ENCODE results near the gene C1QB. TPM values are rescaled to one million over a fixed set of nuclear protein-coding genes. Genes with fewer than 3 reads are reported as not detected.

The C1QB gene
- polyA plus RNA-seq, 3 donors = 3.9 to 15.4 (median 6.4) TPM

DNA sequence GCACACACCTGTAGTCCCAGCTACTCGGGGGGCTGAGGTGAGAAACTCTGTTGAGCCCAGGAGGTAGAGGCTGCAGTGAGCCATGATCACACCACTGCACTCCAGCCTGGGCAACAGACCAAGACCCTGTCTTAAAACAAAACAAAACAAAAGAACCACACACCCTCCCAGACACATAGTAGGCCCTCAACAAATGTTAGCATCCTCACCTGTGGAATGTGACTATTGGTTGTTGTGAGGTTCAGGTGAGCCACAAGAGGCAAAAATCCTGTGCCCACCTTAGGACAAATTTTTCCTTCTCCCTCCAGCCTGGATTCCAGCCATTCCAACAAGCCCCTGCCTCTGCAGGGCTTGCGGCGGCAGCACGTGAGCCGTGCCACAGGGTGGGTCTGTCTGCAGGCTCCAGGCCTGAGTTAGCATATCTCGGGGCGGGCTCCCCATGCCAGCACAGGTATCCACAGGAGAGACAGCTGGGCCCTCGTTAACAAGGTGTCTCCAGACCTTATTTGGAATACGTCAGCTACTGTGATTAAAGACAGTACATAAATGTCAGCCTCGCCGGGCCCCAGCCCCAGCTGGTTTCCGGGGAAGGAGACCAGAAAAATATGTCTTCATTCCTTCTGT lies 17.4 kb downstream of the C1QB start:
- no peaks in the 10 kb centered on the region for H3K36me3 Mint-ChIP-seq
- H3K4me2 ChIP-seq (replicated peaks; ENCODE audit: extremely low read depth, low read length, poor library complexity, severe bottlenecking) = no peak overlapping the region
- peaks cover 0 to 4% (median 0%) of the 10 kb centered on the region in 7 donors for H3K9me3 Mint-ChIP-seq
- TF ChIP-seq CTCF (IDR thresholded peaks at IDR 0.05) = no peak
- H3K27me3 ChIP-seq (ENCODE audit: control insufficient read depth in 2 of 2, insufficient read depth in 2 of 2, low read length in 2 of 2) = peaks cover 2% of the 10 kb centered on the region in 2 donors
- H3K4me1 ChIP-seq (ENCODE audit: control insufficient read depth in 1 of 2, insufficient read depth in 2 of 2, low read length in 2 of 2) = no peaks in the 10 kb centered on the region
- no peak for DNase-seq
- intact Hi-C loops (cut with micrococcal nuclease) = no loop called here
- no peak overlapping the region for H3K4me3 ChIP-seq (replicated peaks in 1 of 3; ENCODE audit: low read depth in 2 of 3, low read length in 3 of 3)
- no peaks in the 10 kb centered on the region for H3K4me1 Mint-ChIP-seq
- H3K27ac Mint-ChIP-seq = no peak overlapping the region
- no peak overlapping the region for H2AFZ ChIP-seq (ENCODE audit: insufficient read depth, low read depth, low read length, poor library complexity, severe bottlenecking)
- H3K9ac ChIP-seq (ENCODE audit: insufficient read depth, low read length, poor library complexity, severe bottlenecking) = no peak overlapping the region
- H3K9me3 ChIP-seq (replicated peaks in 1 of 2; ENCODE audit: control insufficient read depth in 1 of 2, insufficient read depth in 1 of 2, low read length in 2 of 2) = no peaks in the 10 kb centered on the region
- H3K27me3 Mint-ChIP-seq (ENCODE audit: low read depth in 3 of 3) = peaks cover 8 to 16% (median 9%) of the 10 kb centered on the region in 3 donors
- H4K20me1 ChIP-seq (ENCODE audit: insufficient read depth, low read length) = no peaks in the 10 kb centered on the region
- 69% methylated on average over 12 of the region's 12 CpGs for WGBS (ENCODE audit: insufficient coverage)
- H3K27ac ChIP-seq (ENCODE audit: low read depth in 1 of 2, low read length in 2 of 2) = no peak overlapping the region
- no peaks in the 10 kb centered on the region for H3K36me3 ChIP-seq (replicated peaks in 1 of 2; ENCODE audit: control insufficient read depth in 1 of 2, insufficient read depth in 2 of 2, low read length in 2 of 2)
- H3K4me3 Mint-ChIP-seq = no peak overlapping the region
- no peaks in the 10 kb centered on the region for H3K79me2 ChIP-seq (ENCODE audit: insufficient read depth, low read length)

DNA sequence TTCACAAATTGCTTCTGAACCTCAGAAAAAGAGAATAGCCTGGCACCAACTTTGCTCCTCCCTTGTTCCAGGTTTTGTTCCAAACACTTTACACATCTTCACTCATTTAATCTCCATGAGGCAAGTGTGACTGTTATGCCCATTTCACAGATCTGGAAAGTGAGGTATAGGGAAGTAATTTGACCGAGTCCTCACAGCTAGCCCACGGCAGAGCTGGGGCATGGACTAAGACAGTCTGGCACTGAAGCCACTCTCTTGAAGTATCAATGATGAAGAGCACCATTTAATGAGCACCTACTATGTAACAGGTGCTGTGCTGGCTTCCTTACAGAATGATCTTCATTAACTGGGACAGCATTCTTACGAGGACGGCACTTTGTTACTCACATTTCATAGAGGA lies 19.0 kb downstream of the C1QB start:
- Histone ChIP-seq H2AFZ (ENCODE audit: insufficient read depth, low read depth, low read length, poor library complexity, severe bottlenecking) (no peak overlapping the region), H3K9ac (ENCODE audit: insufficient read depth, low read length, poor library complexity, severe bottlenecking) (no peak overlapping the region), H3K4me3 (replicated peaks in 1 of 3; ENCODE audit: low read depth in 2 of 3, low read length in 3 of 3) (no peak overlapping the region), H3K79me2 (ENCODE audit: insufficient read depth, low read length) (no peaks in the 10 kb centered on the region), H3K36me3 (replicated peaks in 1 of 2; ENCODE audit: control insufficient read depth in 1 of 2, insufficient read depth in 2 of 2, low read length in 2 of 2) (no peaks in the 10 kb centered on the region), H3K4me1 (ENCODE audit: control insufficient read depth in 1 of 2, insufficient read depth in 2 of 2, low read length in 2 of 2) (no peaks in the 10 kb centered on the region), H3K9me3 (replicated peaks in 1 of 2; ENCODE audit: control insufficient read depth in 1 of 2, insufficient read depth in 1 of 2, low read length in 2 of 2) (no peaks in the 10 kb centered on the region), H3K4me2 (replicated peaks; ENCODE audit: extremely low read depth, low read length, poor library complexity, severe bottlenecking) (no peak overlapping the region), H4K20me1 (ENCODE audit: insufficient read depth, low read length) (no peaks in the 10 kb centered on the region), H3K27me3 (ENCODE audit: control insufficient read depth in 2 of 2, insufficient read depth in 2 of 2, low read length in 2 of 2) (peaks cover 2% of the 10 kb centered on the region in 2 donors), H3K27ac (ENCODE audit: low read depth in 1 of 2, low read length in 2 of 2) (no peak overlapping the region)
- H3K4me3 Mint-ChIP-seq = no peak overlapping the region
- H3K4me1 Mint-ChIP-seq = no peaks in the 10 kb centered on the region
- peaks cover 6 to 16% (median 10%) of the 10 kb centered on the region in 3 donors for H3K27me3 Mint-ChIP-seq (ENCODE audit: low read depth in 3 of 3)
- peak overlapping the region in 1 of 7 donors; percentile 32 for H3K27ac Mint-ChIP-seq
- WGBS (ENCODE audit: insufficient coverage) = 95% methylated on average over 4 of the region's 4 CpGs
- DNase-seq = no peak
- H3K36me3 Mint-ChIP-seq = no peaks in the 10 kb centered on the region
- intact Hi-C loops (cut with micrococcal nuclease) = no loop called here
- no peak for TF ChIP-seq CTCF (IDR thresholded peaks at IDR 0.05)
- H3K9me3 Mint-ChIP-seq = peaks cover 0 to 4% (median 0%) of the 10 kb centered on the region in 7 donors
